ENCODE data around the gene SLC25A41.

Gene SLC25A41

GRCh38 chr19:6379744-6380143 is 53.8 kb downstream of the SLC25A41 start:
- no peak overlapping the region for H3K4me3 ChIP-seq (ENCODE audit: low read depth, low read length)
- no peak for DNase-seq (ENCODE audit: low read depth)
- TF ChIP-seq CTCF (IDR thresholded peaks at IDR 0.05; ENCODE audit: insufficient read depth, low read depth, low read length, missing control alignments) = no peak

- TF ChIP-seq CTCF (IDR thresholded peaks at IDR 0.05; ENCODE audit: insufficient read depth, low read depth, low read length, missing control alignments) = no peak
- DNase-seq (ENCODE audit: low read depth) = no peak
- no peak overlapping the region for H3K4me3 ChIP-seq (ENCODE audit: low read depth, low read length)
Measured at GRCh38 chr19:6378486-6378885, 55.1 kb downstream of the SLC25A41 start.

- no peak for TF ChIP-seq CTCF (IDR thresholded peaks at IDR 0.05; ENCODE audit: insufficient read depth, low read depth, low read length, missing control alignments)
- no peak overlapping the region for H3K4me3 ChIP-seq (ENCODE audit: low read depth, low read length)
- DNase-seq (ENCODE audit: low read depth) = no peak
Measured at GRCh38 chr19:6378041-6378440, 55.5 kb downstream of the SLC25A41 start.

- no peak overlapping the region for H3K4me3 ChIP-seq (ENCODE audit: low read depth, low read length)
- TF ChIP-seq CTCF (IDR thresholded peaks at IDR 0.05; ENCODE audit: insufficient read depth, low read depth, low read length, missing control alignments) = no peak
- DNase-seq (ENCODE audit: low read depth) = no peak
Measured at GRCh38 chr19:6376512-6377190, 56.9 kb downstream of the SLC25A41 start.
